HG02943 (cell line): Measurements from ENCODE around the gene CMTM3.
"Not testable (repeated sequence)": the region's sequence is repeated elsewhere in the genome, so short reads cannot be mapped to it uniquely, and the experiment has no call there.

Experiments
- ATAC-seq: cut with Tn5 transposase; IDR thresholded peaks from one replicate; pipeline ENCODE4 v1.9.1; 2021; ENCODE audit warnings: mild to moderate bottlenecking, low read depth, moderate library complexity; ENCODE audit not compliant: unreplicated experiment

The CMTM3 gene

GRCh38 chr16:66581246-66581952 lies 23.1 kb upstream of the CMTM3 start:
- no peak for ATAC-seq

DNA sequence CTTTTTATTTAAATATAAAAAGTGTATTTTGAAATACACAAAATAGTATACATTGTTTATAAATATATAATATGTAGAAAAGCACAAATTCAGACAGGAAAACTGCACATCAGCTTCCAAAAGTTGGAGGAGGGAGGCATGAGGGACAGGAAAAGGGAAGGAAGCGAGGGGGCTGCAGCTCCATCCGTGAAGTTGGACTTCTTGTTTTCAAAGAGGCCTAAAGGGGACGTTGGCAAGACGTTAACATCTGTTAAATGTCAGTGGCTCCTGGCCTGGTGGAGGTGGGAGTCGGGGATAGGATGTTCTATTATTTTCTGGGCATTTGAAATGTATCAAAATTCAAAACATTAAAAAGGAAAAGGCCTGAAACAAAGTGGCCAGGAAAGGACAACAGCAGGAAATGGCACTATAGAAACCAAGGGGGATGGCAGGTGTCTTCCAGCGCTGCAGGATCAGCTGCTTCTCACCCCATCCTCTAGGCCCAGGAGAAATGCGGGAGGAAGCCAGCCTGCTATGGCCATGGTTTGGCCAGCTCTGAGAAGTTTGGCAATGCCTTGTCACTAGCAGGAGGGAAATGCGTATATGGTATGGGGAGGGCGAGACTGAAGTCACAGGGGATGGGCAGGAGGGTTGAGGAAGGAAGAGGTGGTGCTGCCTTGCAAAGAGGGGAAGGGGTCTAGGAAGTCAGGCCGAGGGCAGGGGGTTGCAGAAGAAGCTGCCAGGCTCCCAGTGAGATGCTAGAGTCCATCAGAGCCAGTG lies 18.8 kb upstream of the CMTM3 start:
- ATAC-seq = no peak

- ATAC-seq = no peak
Measured at GRCh38 chr16:66587881-66588600, 16.5 kb upstream of the CMTM3 start.

DNA sequence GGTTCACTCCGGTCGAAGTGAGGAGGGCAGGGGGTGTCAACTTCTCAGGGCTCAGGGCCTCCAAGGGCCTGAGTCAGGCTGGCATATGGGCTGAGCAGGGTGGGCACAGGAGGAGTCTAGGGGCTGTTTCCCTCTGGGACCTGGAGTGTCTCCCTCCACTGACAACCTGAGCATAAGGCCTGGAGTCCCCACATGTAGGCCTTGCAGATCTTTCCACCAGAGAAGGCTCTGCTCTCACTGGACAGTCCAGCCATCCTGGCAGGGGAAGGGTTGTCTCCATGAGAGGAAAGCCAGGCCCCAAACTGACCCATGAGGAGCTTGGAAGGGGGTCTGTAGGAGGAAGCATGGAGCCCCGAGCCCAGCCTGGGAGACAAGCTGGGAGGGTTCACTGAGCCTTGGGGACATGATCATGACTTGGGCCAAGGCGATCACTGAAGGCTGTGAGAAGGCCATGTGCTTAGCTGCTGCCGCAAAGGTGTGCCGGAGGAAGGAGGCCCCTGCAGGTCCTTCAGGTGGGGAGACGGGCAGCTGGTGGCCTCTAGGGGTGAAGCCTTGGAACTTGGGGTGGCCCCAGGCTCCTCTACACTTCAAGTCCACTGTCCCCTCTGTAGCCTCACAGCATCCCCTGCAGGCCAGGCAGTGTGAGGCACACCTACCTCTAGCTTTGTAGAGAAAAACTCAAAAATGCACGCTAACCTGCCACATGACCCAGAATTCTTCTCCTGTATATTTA lies 15.4 kb upstream of the CMTM3 start:
- no peak for ATAC-seq

DNA sequence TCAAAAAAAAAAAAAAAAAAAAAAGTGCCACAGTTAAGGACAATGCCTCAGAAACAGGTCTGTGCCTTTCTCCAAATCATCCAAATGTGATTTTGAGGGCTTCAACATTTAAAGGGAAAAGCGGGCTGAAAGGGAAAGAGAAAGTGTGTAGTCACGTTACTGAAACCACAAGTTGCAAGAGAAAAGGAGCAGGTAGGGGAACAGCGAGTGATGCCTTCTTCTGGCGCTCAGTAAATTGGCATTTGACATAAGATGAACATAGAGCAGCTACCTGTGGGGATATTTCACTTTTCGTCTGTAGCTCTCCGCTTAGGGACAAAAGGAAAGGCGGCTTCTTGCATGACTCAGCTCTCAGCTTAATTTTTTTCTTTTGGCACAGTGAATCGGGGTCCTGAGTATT lies 14.2 kb upstream of the CMTM3 start:
- ATAC-seq = no peak

- ATAC-seq = no peak
Measured at GRCh38 chr16:66591018-66591417, 13.5 kb upstream of the CMTM3 start.

DNA sequence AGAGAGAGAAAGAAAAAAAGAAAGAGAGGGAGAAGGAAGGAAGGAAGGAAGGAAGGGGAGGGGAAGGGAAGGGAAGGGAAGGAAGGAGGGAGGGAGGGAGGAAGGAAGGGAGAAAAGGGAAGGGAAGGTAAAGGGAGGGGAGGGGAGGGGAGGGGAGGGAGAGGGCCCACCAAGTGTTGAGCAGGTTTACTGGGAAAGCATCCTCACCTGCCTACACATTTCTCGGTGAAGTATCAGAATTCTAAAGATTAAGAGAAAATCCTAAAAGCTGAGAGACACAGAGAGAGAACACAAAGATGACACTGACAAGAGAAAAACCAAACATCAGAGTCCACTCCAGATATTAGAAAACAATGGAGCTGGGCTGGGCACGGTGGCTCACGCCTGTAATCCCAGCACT lies 12.3 kb upstream of the CMTM3 start:
- ATAC-seq = no peak

DNA sequence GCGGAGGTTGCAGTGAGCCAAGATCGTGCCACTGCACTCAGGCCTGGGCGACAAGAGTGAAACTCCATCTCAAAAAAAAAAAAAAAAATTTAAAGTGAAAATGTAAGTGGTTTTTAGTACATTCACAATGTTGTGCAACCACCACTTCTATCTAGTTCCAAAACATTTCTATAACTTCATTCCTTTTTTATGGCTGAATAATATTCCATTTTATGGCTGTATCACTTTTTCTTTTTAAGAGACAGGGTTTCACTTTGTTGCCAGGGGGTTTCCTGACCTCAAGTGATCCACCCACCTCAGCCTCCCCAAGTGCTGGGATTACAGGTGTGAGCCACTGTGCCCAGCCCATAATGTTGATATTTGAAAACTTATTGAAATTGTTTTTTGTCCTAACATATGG lies 11.7 kb upstream of the CMTM3 start:
- ATAC-seq = no peak

- ATAC-seq = no peak
Measured at GRCh38 chr16:66594739-66595138, 9.8 kb upstream of the CMTM3 start.

- not testable (repeated sequence) for ATAC-seq
Measured at GRCh38 chr16:66596559-66596958, 7.9 kb upstream of the CMTM3 start.

DNA sequence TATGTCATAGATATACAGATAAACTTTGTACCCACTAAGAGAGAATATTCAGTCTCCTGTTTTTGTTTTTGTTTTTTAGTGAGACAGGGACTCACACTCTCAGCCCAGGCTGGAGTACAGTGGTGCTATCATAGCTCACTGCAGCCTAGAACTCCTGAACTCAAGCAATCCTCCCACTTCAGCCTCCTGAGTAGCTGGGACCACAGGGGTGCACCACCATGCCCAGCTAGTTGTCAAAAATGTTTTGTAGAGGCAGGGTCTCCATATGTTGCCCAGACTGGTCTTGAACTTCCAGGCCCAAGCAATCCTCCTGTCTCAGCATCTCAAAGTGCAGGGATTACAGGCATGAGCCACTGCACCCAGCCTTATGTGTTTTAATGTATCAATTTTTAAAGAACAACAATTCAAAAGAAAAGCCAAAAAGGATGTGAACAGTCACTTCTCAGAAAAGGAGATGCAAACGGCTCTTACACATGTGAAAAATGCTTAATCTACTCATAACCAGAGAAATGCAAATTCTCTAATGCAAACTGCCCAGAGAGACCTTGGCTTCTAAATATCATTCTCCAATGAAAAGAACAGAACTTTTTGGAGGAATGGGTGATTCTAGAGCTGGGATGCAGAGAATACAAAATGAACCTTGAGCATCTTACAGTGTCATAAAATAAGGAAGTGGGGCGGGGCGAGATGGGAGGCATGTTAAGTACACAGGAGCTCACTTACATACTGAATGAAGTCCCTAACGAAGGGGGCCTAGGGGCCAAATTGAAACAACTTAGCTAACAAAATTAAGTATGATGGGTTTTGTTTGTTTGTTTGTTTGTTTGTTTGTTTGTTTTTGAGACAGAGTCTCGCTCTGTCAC lies 7.3 kb upstream of the CMTM3 start:
- ATAC-seq = no peak

DNA sequence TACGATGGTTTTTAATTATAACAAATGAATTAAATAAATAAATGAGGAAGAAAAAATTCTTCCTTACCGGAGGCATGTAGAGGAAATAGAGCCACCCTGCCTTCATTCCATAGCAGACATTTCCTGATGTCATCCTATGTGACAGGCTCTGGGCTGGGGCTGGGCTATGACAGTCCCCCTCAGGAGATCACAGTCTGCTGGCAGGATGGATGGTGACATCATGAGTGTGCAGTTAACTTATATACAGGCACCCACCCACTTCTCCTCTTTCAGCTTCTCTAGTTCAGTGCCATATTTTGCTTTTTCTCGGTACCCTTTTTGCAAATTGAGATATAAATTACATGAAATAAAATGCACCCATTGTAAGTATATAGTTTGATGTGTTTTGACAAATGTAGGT lies 6.4 kb upstream of the CMTM3 start:
- ATAC-seq = no peak

DNA sequence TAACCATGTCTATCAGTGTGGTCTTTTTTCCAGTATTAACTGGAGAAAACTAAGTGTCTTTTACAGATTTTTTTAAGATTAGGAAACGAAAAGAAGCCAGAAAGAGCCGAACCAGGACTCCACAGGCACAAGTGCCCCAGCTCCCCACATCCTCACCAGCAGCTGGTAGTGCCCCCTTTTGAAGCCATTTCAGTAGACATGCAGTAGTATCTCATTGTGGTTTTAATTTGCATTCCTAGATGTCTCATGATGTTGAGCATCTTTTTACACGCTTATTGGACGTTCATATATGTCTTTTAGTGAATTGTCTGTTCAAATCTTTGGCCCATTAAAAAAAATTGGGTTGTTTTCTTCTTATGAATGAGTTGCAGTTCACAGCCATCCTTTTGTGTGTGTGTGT lies 4.8 kb upstream of the CMTM3 start:
- no peak for ATAC-seq

- no peak for ATAC-seq
Measured at GRCh38 chr16:66600477-66600876, 4.0 kb upstream of the CMTM3 start.

GRCh38 chr16:66601471-66601870 lies 3.0 kb upstream of the CMTM3 start:
- ATAC-seq = no peak

DNA sequence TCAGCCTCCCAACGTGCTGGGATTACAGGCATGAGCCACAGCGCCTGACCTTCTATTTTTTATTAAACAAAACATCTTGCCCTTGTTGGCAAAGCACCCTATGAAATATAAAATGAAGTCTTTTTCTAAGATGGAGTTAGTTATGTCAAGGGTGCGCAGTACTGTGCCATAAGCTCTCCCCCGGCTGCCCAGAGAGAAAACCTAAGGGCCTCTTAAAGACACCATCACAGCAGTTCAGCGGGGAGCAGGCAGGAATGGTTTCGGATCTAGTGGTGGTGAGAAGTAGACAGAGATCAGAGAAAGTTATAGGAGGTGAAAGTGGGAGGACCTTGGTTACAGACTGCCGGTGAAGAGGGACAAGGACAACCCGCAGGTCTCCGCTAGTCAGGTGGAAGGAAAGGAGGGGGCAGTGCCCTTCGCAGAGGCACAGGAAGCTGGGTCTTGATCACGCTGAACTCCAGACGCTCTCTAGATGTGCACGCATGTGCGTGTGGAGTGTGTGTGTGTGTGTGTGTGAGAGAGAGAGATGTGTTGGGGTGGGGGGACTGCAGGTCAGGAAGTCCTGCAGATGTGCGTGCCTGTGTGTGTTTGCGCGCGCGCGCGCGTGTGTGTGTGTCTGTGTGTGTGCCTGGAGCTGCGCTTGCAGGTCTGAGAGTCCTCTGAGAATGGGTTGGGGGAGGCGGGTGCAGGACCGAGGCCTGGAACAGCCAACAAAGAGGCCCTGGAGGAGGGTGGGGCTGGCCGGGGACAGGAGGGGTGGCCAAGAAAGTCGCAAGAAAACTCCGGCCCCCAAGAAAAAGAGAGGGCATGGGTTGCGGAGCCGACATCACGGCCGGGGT lies 748 bp upstream of the CMTM3 start:
- ATAC-seq = no peak

GRCh38 chr16:66605177-66605978 lies 874 bp downstream of the CMTM3 start:
- no peak for ATAC-seq
